Testis (tissue), 3 donors: ENCODE measurements around the gene INPP1. TPM values are rescaled to one million over a fixed set of nuclear protein-coding genes. Genes with fewer than 3 reads are reported as not detected.
"Not testable (repeated sequence)": the region's sequence is repeated elsewhere in the genome, so short reads cannot be mapped to it uniquely, and the experiment has no call there.

ENCODE experiments used
- DNase-seq: peaks from one replicate; pipeline ENCODE4 v3.0.0-alpha.2; 2019
- H3K27ac ChIP-seq, 2 donors: fragments of 200-600 bp; sonication (generic); one replicate each; pipeline ENCODE4 v1.5.1; 2019
- H3K27me3 ChIP-seq: fragments of 200-600 bp; sonication (generic); one replicate; pipeline ENCODE4 v1.5.1; 2019
- H3K36me3 ChIP-seq: fragments of 200-600 bp; sonication (generic); one replicate; pipeline ENCODE4 v1.5.1; 2017; ENCODE audit warnings: low read depth; ENCODE audit errors: missing control alignments
- H3K4me1 ChIP-seq: fragments of 200-600 bp; sonication (generic); one replicate; pipeline ENCODE4 v1.5.1; 2019
- H3K4me3 ChIP-seq, 2 donors: fragments of 200-600 bp; sonication (generic); one replicate each; pipeline ENCODE4 v1.5.1; 2017 to 2019
- H3K9me3 ChIP-seq: fragments of 200-600 bp; sonication (generic); one replicate; pipeline ENCODE4 v1.5.1; 2017
- CTCF ChIP-seq, 3 experiments: fragments of 450-650 bp in 2 of 3; fragments of 200-600 bp in 1 of 3; sonication (generic) in 1 of 3; IDR thresholded peaks; one replicate each; pipeline ENCODE4 v1.5.1; 2016 to 2019; ENCODE audit warnings: antibody characterized with exemption in 3 of 3, mild to moderate bottlenecking in 2 of 3, moderate library complexity in 1 of 3
- POLR2A ChIP-seq: fragments of 450-650 bp; IDR thresholded peaks from one replicate; pipeline ENCODE4 v1.6.1; 2017; ENCODE audit warnings: antibody characterized with exemption, mild to moderate bottlenecking, moderate library complexity
- WGBS, 2 donors: methylation state at CpG; one replicate each; pipeline ENCODE4 v1.1.5; 2018; 5-methylcytosine and 5-hydroxymethylcytosine counted together
- intact Hi-C: fragments of 100-400 bp; cut with DNase I; formaldehyde crosslinking; loops from one replicate; pipeline ENCODE4 v1.15.1; 2023; ENCODE audit warnings: low total_unique reads
- polyA plus RNA-seq: library from polyadenylated mRNA; stranded (reverse); fragments of 350-450 nt; fragmentation: Illumina TruSeq; extraction: RNeasy Lipid Tissue Mini Kit (QIAGEN cat#74804); gene quantifications from one replicate; pipeline ENCODE4 v1.2.3, GENCODE V29; 2014; ENCODE audit warnings: low read depth, low replicate concordance; ENCODE audit not compliant: insufficient read depth
- total RNA-seq, 2 donors: library from RNA; depleted of rRNA; stranded (reverse); fragments of >200 nt; gene quantifications; one replicate each; pipeline ENCODE4 v1.2.3, GENCODE V29; 2016

Gene INPP1
- total and polyA plus RNA-seq, 3 donors from 2014 or later = 37.8 to 105 (median 62.6) TPM

- DNase-seq = no peak
- H3K36me3 ChIP-seq = no peaks in the 10 kb centered on the region
- intact Hi-C loops = no loop called here
Measured at GRCh38 chr2:190303647-190304046, 39.7 kb upstream of the INPP1 start.

GRCh38 chr2:190304404-190304803 lies 39.0 kb upstream of the INPP1 start:
- Histone ChIP-seq H3K4me3 (no peak overlapping the region), H3K27me3 (no peaks in the 10 kb centered on the region), H3K4me1 (no peaks in the 10 kb centered on the region), H3K36me3 (no peaks in the 10 kb centered on the region), H3K27ac (no peak overlapping the region), H3K9me3 (no peaks in the 10 kb centered on the region)
- DNase-seq = no peak
- TF ChIP-seq POLR2A (no peak), CTCF (IDR thresholded peaks at IDR 0.05) (no peak)
- 95 to 96% methylated on average over 5 of the region's 5 CpGs for WGBS, 2 donors
- intact Hi-C loops = no loop called here

More at GRCh38 chr2:190303647-190304046, 39.7 kb upstream of the INPP1 start:
- Histone ChIP-seq H3K4me1 (no peaks in the 10 kb centered on the region), H3K27ac (no peak overlapping the region), H3K27me3 (no peaks in the 10 kb centered on the region), H3K4me3 (no peak overlapping the region), H3K9me3 (no peaks in the 10 kb centered on the region)
- TF ChIP-seq POLR2A (no peak), CTCF (IDR thresholded peaks at IDR 0.05) (no peak)

GRCh38 chr2:190308031-190308430 lies 35.4 kb upstream of the INPP1 start:
- intact Hi-C loops = no loop called here
- Histone ChIP-seq H3K27ac (no peak overlapping the region), H3K27me3 (no peaks in the 10 kb centered on the region), H3K36me3 (no peaks in the 10 kb centered on the region), H3K4me1 (no peaks in the 10 kb centered on the region), H3K9me3 (no peaks in the 10 kb centered on the region), H3K4me3 (no peak overlapping the region)
- TF ChIP-seq CTCF (IDR thresholded peaks at IDR 0.05) (no peak), POLR2A (no peak)
- 83 to 89% methylated on average over 1 of the region's 1 CpG for WGBS, 2 donors
- no peak for DNase-seq

- no peak overlapping the region for H3K4me3 ChIP-seq
- H3K27me3 ChIP-seq = no peaks in the 10 kb centered on the region
- H3K36me3 ChIP-seq = no peaks in the 10 kb centered on the region
- 92 to 93% methylated on average over 7 of the region's 7 CpGs for WGBS, 2 donors
- no peaks in the 10 kb centered on the region for H3K9me3 ChIP-seq
- DNase-seq = no peak
- no peaks in the 10 kb centered on the region for H3K4me1 ChIP-seq
- no peak overlapping the region for H3K27ac ChIP-seq
- intact Hi-C loops = no loop called here
- TF ChIP-seq POLR2A (no peak), CTCF (IDR thresholded peaks at IDR 0.05) (no peak)
Measured at GRCh38 chr2:190311893-190312634, 31.3 kb upstream of the INPP1 start.

GRCh38 chr2:190312635-190313025 lies 30.8 kb upstream of the INPP1 start:
- WGBS, 2 donors = 92% methylated on average over 5 of the region's 5 CpGs
- intact Hi-C loops, H3K36me3 ChIP-seq, H3K27ac ChIP-seq, H3K9me3 ChIP-seq, H3K4me3 ChIP-seq, H3K4me1 ChIP-seq, H3K27me3 ChIP-seq, DNase-seq: not testable (repeated sequence)
